H1 (cell line): Measurements from ENCODE around the gene ZNF532. TPM values are rescaled to one million over a fixed set of nuclear protein-coding genes. Genes with fewer than 3 reads are reported as not detected.

Experiments used
- CTCF ChIA-PET: fragments of 300-600 bp; sonication (Branson Sonifier 250); formaldehyde crosslinking; loops from one replicate; lab custom pipeline; 2021; ENCODE audit not compliant: partially characterized antibody; lab: Charles Lee
- POLR2A ChIA-PET: fragments of 300-600 bp; sonication (Branson Sonifier 250); formaldehyde crosslinking; loops from one replicate; lab custom pipeline; 2021; ENCODE audit warnings: inconsistent platforms; ENCODE audit not compliant: partially characterized antibody; lab: Charles Lee
- DNase-seq, 2 experiments: peaks; one replicate each; pipeline versions ENCODE4 v3.0.0 to v3.0.0-alpha.2; 2010 to 2022; ENCODE audit warnings: low spot score in 2 of 2, low read depth in 1 of 2, mixed read lengths in 1 of 2
- FAIRE-seq: peaks from 2 replicates; lab custom pipeline; 2011; peaks lifted over from hg19 to GRCh38; lab: Jason Lieb, UNC
- H2AFZ ChIP-seq: 2 replicates; pipeline ENCODE4 v1.8.1; 2012; ENCODE audit warnings: low read length, inconsistent platforms
- H2AK5ac ChIP-seq: 2 replicates; pipeline ENCODE4 v1.6.1; 2013; ENCODE audit warnings: low read depth, low read length
- H2BK120ac ChIP-seq: replicated peaks from 2 replicates; pipeline ENCODE3; 2013; ENCODE audit warnings: low read depth, low read length, inconsistent platforms
- H2BK12ac ChIP-seq: 2 replicates; pipeline ENCODE4 v1.6.1; 2013; ENCODE audit warnings: low read depth, low read length
- H2BK15ac ChIP-seq: 2 replicates; pipeline ENCODE4 v1.6.1; 2013; ENCODE audit warnings: low read length
- H2BK20ac ChIP-seq: 2 replicates; pipeline ENCODE4 v1.6.1; 2013; ENCODE audit warnings: low read length
- H2BK5ac ChIP-seq: 2 replicates; pipeline ENCODE4 v1.6.1; 2013; ENCODE audit warnings: low read depth, low read length
- H3K14ac ChIP-seq: 2 replicates; pipeline ENCODE4 v1.6.1; 2013; ENCODE audit warnings: inconsistent platforms; ENCODE audit not compliant: insufficient read length
- H3K18ac ChIP-seq: 2 replicates; pipeline ENCODE4 v1.6.1; 2013; ENCODE audit warnings: low read length; ENCODE audit errors: extremely low read depth
- H3K23ac ChIP-seq: 2 replicates; pipeline ENCODE4 v1.6.1; 2013; ENCODE audit warnings: inconsistent platforms; ENCODE audit not compliant: insufficient read length
- H3K23me2 ChIP-seq: 2 replicates; pipeline ENCODE4 v1.6.1; 2013; ENCODE audit warnings: low read depth, low read length
- H3K27ac ChIP-seq: 2 replicates; pipeline ENCODE4 v1.6.1; 2011; ENCODE audit warnings: low read depth, low read length, inconsistent platforms
- H3K27me3 ChIP-seq, 4 experiments: replicated peaks in 1 of 4; 1 replicate in 1 of 4; 2 replicates in 3 of 4; pipeline versions ENCODE4 v1.6.1 to v1.8.1; 2011 to 2013; ENCODE audit warnings: low read length in 3 of 4, mild to moderate bottlenecking in 3 of 4, inconsistent platforms in 2 of 4, mixed read lengths in 2 of 4, moderate library complexity in 1 of 4; ENCODE audit not compliant: control insufficient read depth in 3 of 4, insufficient read depth in 3 of 4; ENCODE audit errors: extremely low read depth in 1 of 4
- H3K36me3 ChIP-seq, 4 experiments: 2 replicates each; pipeline versions ENCODE4 v1.6.1 to v1.8.1; 2011 to 2013; ENCODE audit warnings: mild to moderate bottlenecking in 4 of 4, low read length in 3 of 4, moderate library complexity in 2 of 4, control low read depth in 1 of 4, inconsistent platforms in 1 of 4; ENCODE audit not compliant: insufficient read depth in 4 of 4, control insufficient read depth in 2 of 4
- H3K4ac ChIP-seq: replicated peaks from 2 replicates; pipeline ENCODE3; 2013; ENCODE audit warnings: low read length, low read depth, mixed read lengths, inconsistent platforms; ENCODE audit not compliant: insufficient read length
- H3K4me1 ChIP-seq, 4 experiments: replicated peaks in 1 of 4; 1 replicate in 1 of 4; 2 replicates in 3 of 4; pipeline versions ENCODE4 v1.6.1 to v1.8.1; 2011 to 2013; ENCODE audit warnings: low read length in 3 of 4, inconsistent platforms in 2 of 4, mixed read lengths in 1 of 4; ENCODE audit not compliant: insufficient read depth in 4 of 4, control insufficient read depth in 3 of 4
- H3K4me2 ChIP-seq, 2 experiments: 2 replicates each; pipeline versions ENCODE4 v1.6.1 to v1.8.1; 2011 to 2013; ENCODE audit warnings: low read depth in 2 of 2, low read length in 2 of 2, control low read depth in 1 of 2, inconsistent platforms in 1 of 2, mild to moderate bottlenecking in 1 of 2; ENCODE audit not compliant: insufficient read depth in 1 of 2
- H3K4me3 ChIP-seq, 4 experiments: fragments of 200-600, 300-600 bp in 1 of 4; sonication (generic), shearing (Covaris generic), sonication (Bioruptor Twin) in 1 of 4; 2 replicates each; pipeline versions ENCODE4 v1.5.1 to v1.8.1; 2011 to 2016; ENCODE audit warnings: low read length in 4 of 4, low read depth in 3 of 4, control low read depth in 2 of 4, inconsistent platforms in 2 of 4, mild to moderate bottlenecking in 2 of 4, mixed read lengths in 1 of 4, moderate library complexity in 1 of 4; ENCODE audit not compliant: insufficient read depth in 2 of 4; ENCODE audit errors: extremely low read depth in 1 of 4
- H3K56ac ChIP-seq: replicated peaks from 2 replicates; pipeline ENCODE3; 2013; ENCODE audit warnings: low read depth, mild to moderate bottlenecking, mixed read lengths, low read length, inconsistent platforms; ENCODE audit not compliant: insufficient read length
- H3K79me1 ChIP-seq: 2 replicates; pipeline ENCODE4 v1.6.1; 2013; ENCODE audit warnings: low read depth, low read length, control low read depth
- H3K79me2 ChIP-seq, 2 experiments: 2 replicates each; pipeline versions ENCODE4 v1.6.1 to v1.8.1; 2012 to 2013; ENCODE audit warnings: low read length in 2 of 2, mild to moderate bottlenecking in 2 of 2, inconsistent platforms in 1 of 2; ENCODE audit not compliant: insufficient read depth in 2 of 2, control insufficient read depth in 1 of 2
- H3K9ac ChIP-seq, 4 experiments: replicated peaks in 1 of 4; 1 replicate in 1 of 4; 2 replicates in 3 of 4; pipeline versions ENCODE4 v1.6.1 to v1.8.1; 2011 to 2013; ENCODE audit warnings: low read depth in 3 of 4, low read length in 3 of 4, control low read depth in 2 of 4, mild to moderate bottlenecking in 2 of 4, moderate library complexity in 2 of 4, inconsistent platforms in 1 of 4; ENCODE audit errors: extremely low read depth in 1 of 4
- H3K9me3 ChIP-seq, 2 experiments: 2 replicates each; pipeline versions ENCODE4 v1.6.1 to v1.8.1; 2012 to 2013; ENCODE audit warnings: mild to moderate bottlenecking in 2 of 2, moderate library complexity in 2 of 2, control low read depth in 1 of 2, inconsistent platforms in 1 of 2, low read depth in 1 of 2, low read length in 1 of 2, mixed read lengths in 1 of 2; ENCODE audit not compliant: insufficient read depth in 2 of 2
- H4K20me1 ChIP-seq, 2 experiments: replicated peaks in 1 of 2; 2 replicates each; pipeline versions ENCODE3 to v1.8.1; 2011 to 2013; ENCODE audit warnings: inconsistent platforms in 2 of 2, low read length in 2 of 2, mild to moderate bottlenecking in 1 of 2; ENCODE audit not compliant: insufficient read depth in 2 of 2, control insufficient read depth in 1 of 2
- H4K5ac ChIP-seq: 2 replicates; pipeline ENCODE4 v1.6.1; 2013; ENCODE audit warnings: low read length, low read depth, mixed read lengths, inconsistent platforms; ENCODE audit not compliant: insufficient read length
- H4K8ac ChIP-seq: 2 replicates; pipeline ENCODE4 v1.8.0; 2013; ENCODE audit warnings: mild to moderate bottlenecking, moderate library complexity, low read length, inconsistent platforms; ENCODE audit not compliant: insufficient read depth; ENCODE audit errors: extremely low read depth
- H4K91ac ChIP-seq: replicated peaks from 2 replicates; pipeline ENCODE3; 2013; ENCODE audit warnings: low read length, mixed read lengths, inconsistent platforms; ENCODE audit not compliant: insufficient read length
- CEBPB ChIP-seq: IDR thresholded peaks from 2 replicates; pipeline ENCODE4 v1.6.1; 2012; ENCODE audit warnings: low read depth, low read length
- CHD1 ChIP-seq: IDR thresholded peaks from 2 replicates; pipeline ENCODE4 v1.6.1; 2012; ENCODE audit warnings: low read depth, low read length, improper control_type of control experiment
- JUN ChIP-seq: IDR thresholded peaks from 2 replicates; pipeline ENCODE4 v1.6.1; 2011; ENCODE audit warnings: low read depth, mild to moderate bottlenecking, improper control_type of control experiment, low read length
- KDM1A ChIP-seq: fragments of 200-600, 300-600 bp; sonication (generic); IDR thresholded peaks from 2 replicates; pipeline ENCODE4 v1.7.1; 2016; ENCODE audit warnings: mild to moderate bottlenecking, low read length, borderline replicate concordance
- MAX ChIP-seq: IDR thresholded peaks from 2 replicates; pipeline ENCODE4 v1.6.1; 2012; ENCODE audit warnings: inconsistent platforms
- NRF1 ChIP-seq: IDR thresholded peaks from 2 replicates; pipeline ENCODE4 v1.6.1; 2011; ENCODE audit warnings: mild to moderate bottlenecking, low read depth, low read length, improper control_type of control experiment
- PHF8 ChIP-seq: fragments of 200-600 bp; sonication (generic); conservative IDR thresholded peaks from 2 replicates; pipeline ENCODE4 v1.7.1; 2012; ENCODE audit warnings: low read depth, mild to moderate bottlenecking, inconsistent platforms, low read length, moderate library complexity
- POLR2AphosphoS5 ChIP-seq: IDR thresholded peaks from 2 replicates; pipeline ENCODE4 v1.6.1; 2011; ENCODE audit warnings: low read depth, low read length
- RNF2 ChIP-seq: fragments of 200-900, 300-1000 bp; sonication (generic); IDR thresholded peaks from 2 replicates; pipeline ENCODE4 v1.7.1; 2016; ENCODE audit warnings: borderline replicate concordance, low read depth, mild to moderate bottlenecking, antibody characterized with exemption, low read length; ENCODE audit not compliant: poor library complexity, severe bottlenecking; ENCODE audit errors: missing control alignments
- SIN3A ChIP-seq, 2 experiments: IDR thresholded peaks in 1 of 2; conservative IDR thresholded peaks in 1 of 2; 2 replicates each; pipeline ENCODE4 v1.6.1; 2011 to 2012; ENCODE audit warnings: low read length in 2 of 2, improper control_type of control experiment in 1 of 2, low read depth in 1 of 2, mild to moderate bottlenecking in 1 of 2
- SIRT6 ChIP-seq: IDR thresholded peaks from one replicate; pipeline ENCODE4 v1.7.1; 2012; ENCODE audit warnings: low read length, inconsistent platforms
- TAF1 ChIP-seq: IDR thresholded peaks from 2 replicates; pipeline ENCODE4 v1.6.1; 2011; ENCODE audit warnings: mild to moderate bottlenecking, low read depth, low read length
- TEAD4 ChIP-seq: IDR thresholded peaks from 2 replicates; pipeline ENCODE4 v1.6.1; 2012; ENCODE audit warnings: low read depth, low read length, inconsistent platforms, mixed read lengths
- YY1 ChIP-seq: IDR thresholded peaks from 2 replicates; pipeline ENCODE4 v1.6.1; 2011; ENCODE audit warnings: low read depth, mild to moderate bottlenecking, low read length
- WGBS, 2 experiments: shearing (Covaris generic) in 1 of 2; methylation state at CpG; one replicate each; pipeline versions ENCODE4 v1.1.6 to v1.1.7; 2013 to 2015; ENCODE audit warnings: low lambda C conversion rate in 2 of 2, mixed read lengths in 2 of 2, inconsistent platforms in 1 of 2, low coverage in 1 of 2, missing lambda C conversion rate in 1 of 2; ENCODE audit not compliant: insufficient replicate concordance in 2 of 2, insufficient coverage in 1 of 2, insufficient read length in 1 of 2; ENCODE audit errors: extremely low coverage in 1 of 2, missing lambda C conversion rate in 1 of 2; 5-methylcytosine and 5-hydroxymethylcytosine counted together
- polyA plus RNA-seq, 7 experiments: library from polyadenylated mRNA; depleted of rRNA in 3 of 7; stranded (reverse) in 5 of 7; unstranded in 2 of 7; fragments of >200 nt in 5 of 7; fragments of 200-250 nt in 2 of 7; gene quantifications; 1 replicate in 5 of 7; 2 replicates in 1 of 7; 4 replicates in 1 of 7; pipeline versions ENCODE4 v1.2.1 to v1.2.3, GENCODE V29; 2011 to 2013; ENCODE audit warnings: missing spikeins in 2 of 7, mixed read lengths in 2 of 7
- total RNA-seq: library from RNA; stranded (reverse); fragmentation: NEBNext Ultra II Directional; extraction: Animal tissue kit (Norgen Biotek cat#: 25700); gene quantifications from 2 replicates; pipeline ENCODE4 v1.2.1, GENCODE V29; 2021

ZNF532 gene
- total and polyA plus RNA-seq, 2 of the 8 experiments (the other 6 are each of a cell fraction or from before 2014, with no cell fraction given), result 143 to 240 TPM

- H3K4me3 ChIP-seq, result no peak overlapping the region
- no peaks in the 10 kb centered on the region for H3K27me3 ChIP-seq
- peaks cover 13 to 82% (median 48%) of the 10 kb centered on the region in 4 experiments for H3K36me3 ChIP-seq
These were observed 84.4 kb downstream of the ZNF532 start for GRCh38 chr18:58949031-58949430.

More at GRCh38 chr18:58949031-58949430, 84.4 kb downstream of the ZNF532 start:
- no peak overlapping the region for H2BK20ac ChIP-seq
- no peak for DNase-seq
- no peak overlapping the region for H3K23ac ChIP-seq
- H2AFZ ChIP-seq, result no peak overlapping the region
- H3K4me2 ChIP-seq, result no peak overlapping the region
- POLR2A ChIA-PET, result interaction anchor here (0.7 kb wide), 1 partner anchor 8 kb away, joined by 3 read pairs; no protein-coding TSS in a partner anchor
- no peak overlapping the region for H3K56ac ChIP-seq
- H2BK15ac ChIP-seq, result no peak overlapping the region
- CTCF ChIA-PET, result interaction anchor here (0.6 to 1.0 kb wide), 3 partner anchors 51 to 560 kb away, joined by 3 to 4 read pairs (median 4); no protein-coding TSS in a partner anchor
- H4K8ac ChIP-seq, result no peak overlapping the region
- no peak overlapping the region for H3K27ac ChIP-seq
- no peaks in the 10 kb centered on the region for H3K9me3 ChIP-seq
- H4K5ac ChIP-seq, result no peak overlapping the region
- H3K79me2 ChIP-seq, result peaks cover 0 to 51% of the 10 kb centered on the region in 2 experiments; a peak in 2 of 4 replicates
- no peaks in the 10 kb centered on the region; a peak in 1 of 7 replicates for H3K4me1 ChIP-seq
- no peak overlapping the region for H3K18ac ChIP-seq
- no peak overlapping the region for H2BK12ac ChIP-seq
- H4K20me1 ChIP-seq, result peaks cover 2 to 7% of the 10 kb centered on the region in 2 experiments
- no peak overlapping the region for H3K14ac ChIP-seq
- H3K9ac ChIP-seq, result no peak overlapping the region
- H3K4ac ChIP-seq, result no peak overlapping the region
- WGBS, 2 experiments, result 100% methylated on average over 1 of the region's 1 CpG; no CpG with 5 or more reads in 1 of the 2 experiments
- no peak for TF ChIP-seq TAF1
- TF ChIP-seq PHF8, result no peak
- TF ChIP-seq SIRT6, result no peak
- TF ChIP-seq CEBPB, result no peak
- TF ChIP-seq MAX, result no peak
- TF ChIP-seq YY1, result no peak
- no peak for TF ChIP-seq TEAD4
- no peak for TF ChIP-seq JUN
- TF ChIP-seq SIN3A (conservative IDR thresholded peaks at IDR 0.05 in 1 of 2, IDR thresholded peaks at IDR 0.05 in 1 of 2; ENCODE audit: low read depth in 1 of 2, low read length in 2 of 2), result no peak
- TF ChIP-seq KDM1A, result no peak
- TF ChIP-seq CHD1, result no peak
- no peak for TF ChIP-seq POLR2AphosphoS5
- TF ChIP-seq NRF1, result no peak
- TF ChIP-seq RNF2, result no peak
- FAIRE-seq, result no peak
- no peak overlapping the region for H4K91ac ChIP-seq
- peaks cover 6% of the 10 kb centered on the region; the same call in 1 of the 2 replicates for H3K79me1 ChIP-seq
- H2AK5ac ChIP-seq, result no peak overlapping the region
- no peaks in the 10 kb centered on the region for H3K23me2 ChIP-seq
- H2BK5ac ChIP-seq, result no peak overlapping the region
- no peak overlapping the region for H2BK120ac ChIP-seq
